Stimulated activated CD4-positive, alpha-beta T cell treated with anti-CD3 and anti-CD28 coated beads, TNF-alpha, amount 100 ng/mL, for 1 hour (primary cell): ENCODE data around the gene TMEM144.
"Not testable (repeated sequence)": the region's sequence is repeated elsewhere in the genome, so short reads cannot be mapped to it uniquely, and the experiment has no call there.

Experiments
- DNase-seq, 3 donors: peaks; one replicate each; pipeline ENCODE4 v3.0.0-alpha.2; 2020; ENCODE audit warnings: low read depth in 3 of 3, low spot score in 1 of 3

TMEM144 gene

DNA sequence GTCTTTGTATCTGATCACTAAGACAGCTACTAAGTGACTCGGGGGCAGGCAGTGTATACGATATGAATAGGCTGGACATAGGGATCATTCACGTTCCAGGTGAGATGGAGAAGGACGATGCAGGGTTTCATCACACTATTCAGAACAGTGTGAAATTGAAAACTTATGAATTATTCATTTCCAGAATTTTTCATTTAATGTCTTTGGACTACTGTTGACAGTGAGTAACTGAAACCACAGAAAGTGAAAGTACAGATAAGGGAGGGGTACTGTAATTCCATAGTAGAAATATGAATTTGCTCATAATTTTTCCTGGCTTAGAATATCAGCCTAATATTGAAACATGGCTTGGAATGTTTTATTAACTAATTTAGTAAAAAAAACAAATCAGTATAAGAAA lies 24.4 kb downstream of the TMEM144 start:
- no peak for DNase-seq

DNA sequence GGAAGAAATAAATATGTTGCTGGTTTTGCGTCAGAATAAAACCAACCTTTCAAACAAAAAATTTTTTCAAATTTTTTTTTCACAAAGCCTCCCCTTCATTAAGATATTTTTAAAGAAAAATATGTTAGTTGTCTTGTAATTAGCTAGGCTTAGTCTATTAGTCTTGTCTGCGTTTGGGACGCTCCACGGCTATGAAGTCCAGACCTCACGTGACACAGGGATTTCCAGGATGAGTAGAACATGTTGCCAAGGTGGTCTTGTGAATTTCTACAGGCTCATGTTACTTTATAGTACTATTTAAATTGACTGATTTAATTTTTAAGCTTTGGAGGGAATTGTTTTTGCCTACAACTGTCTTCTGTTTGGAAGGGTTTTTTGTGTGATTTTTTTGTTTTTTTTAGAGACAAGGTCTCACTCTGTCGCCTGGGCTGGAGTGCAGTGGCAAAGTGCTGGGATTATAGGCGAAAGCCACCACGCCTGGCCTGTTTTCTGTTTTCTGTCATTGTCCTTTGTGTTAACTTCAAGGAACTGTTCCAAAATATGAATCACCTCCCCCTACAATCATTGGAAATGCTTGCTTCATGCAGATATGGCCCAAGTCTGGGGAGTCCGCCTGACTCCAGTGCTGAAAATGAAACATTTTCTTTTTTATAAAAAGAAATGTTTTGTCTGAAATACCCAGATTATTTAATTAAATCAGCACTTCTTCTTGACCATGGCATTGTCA lies 26.2 kb downstream of the TMEM144 start:
- DNase-seq = no peak

DNA sequence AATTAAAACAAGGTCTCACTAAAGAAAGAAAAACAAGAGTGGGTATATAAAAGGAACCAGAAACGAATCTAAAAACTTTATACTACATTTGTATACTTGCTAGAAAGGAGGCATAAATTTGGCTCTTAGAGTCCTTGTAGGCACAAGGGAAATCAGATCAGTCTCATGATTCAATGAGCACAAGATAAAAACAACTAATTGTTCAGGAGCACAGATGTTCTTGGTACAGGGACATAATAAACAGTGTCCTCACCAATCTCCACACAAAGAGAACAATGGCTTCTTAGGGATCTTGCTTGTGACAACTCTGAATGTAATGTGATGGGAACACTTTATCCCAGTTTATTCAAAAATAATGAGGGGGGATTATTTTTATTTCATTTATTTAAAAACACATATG lies 28.3 kb downstream of the TMEM144 start:
- DNase-seq = no peak

DNA sequence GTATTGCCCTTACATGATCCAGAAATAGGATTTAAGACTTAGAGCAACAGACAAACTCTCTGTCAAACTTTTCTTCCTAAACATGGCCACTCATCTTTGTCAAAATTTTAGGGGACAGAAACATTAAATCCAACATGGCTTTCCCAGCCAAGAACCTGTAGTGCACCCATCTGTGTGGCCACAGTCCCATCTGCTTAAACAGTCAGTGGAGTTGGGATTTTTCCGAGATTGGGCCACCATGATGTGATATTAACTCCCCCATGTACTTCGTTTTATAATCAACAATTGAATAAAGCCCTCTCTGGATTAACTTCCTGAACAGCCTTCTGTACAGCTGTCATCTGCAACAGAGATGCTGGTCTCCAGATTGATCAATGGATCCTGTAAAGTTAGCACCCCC lies 28.9 kb downstream of the TMEM144 start:
- DNase-seq = no peak

DNA sequence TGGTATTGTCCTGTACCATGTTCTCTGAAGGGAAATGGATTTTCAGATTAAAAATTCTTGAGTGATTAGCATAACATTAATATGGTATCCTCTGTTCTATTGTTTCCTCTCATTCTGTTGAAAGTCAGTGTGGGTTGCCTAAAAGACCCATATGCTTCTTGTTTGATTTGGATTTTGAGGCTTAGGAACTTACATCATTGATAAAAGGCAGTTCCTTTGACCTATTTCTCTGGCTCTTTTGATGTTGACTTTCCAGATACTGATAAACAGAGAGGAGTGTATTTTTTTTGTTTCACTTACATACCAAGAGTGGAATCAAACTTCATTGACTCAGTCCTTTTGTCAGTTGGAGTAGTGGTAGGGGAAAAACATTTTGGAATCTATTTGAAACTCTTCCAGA lies 32.8 kb downstream of the TMEM144 start:
- DNase-seq = no peak

DNA sequence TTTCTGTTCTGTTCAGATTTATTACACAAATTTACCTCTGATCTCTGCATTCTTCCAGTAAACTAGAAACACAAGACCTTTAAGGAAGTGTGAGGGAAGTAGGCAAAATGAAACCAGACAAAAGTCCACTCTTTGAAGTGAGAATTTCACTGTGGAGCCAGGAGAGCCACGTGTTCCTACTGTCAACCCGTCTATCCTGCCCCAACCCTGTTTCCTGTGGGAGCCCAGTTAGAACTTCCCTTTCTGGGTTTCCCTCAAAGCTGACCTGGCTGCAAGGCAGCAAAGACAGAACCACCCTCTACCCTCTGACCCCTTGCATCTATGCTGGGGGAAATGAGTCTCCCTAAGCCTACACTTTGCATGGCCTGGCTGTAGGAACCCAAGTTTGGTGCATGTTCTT lies 40.0 kb downstream of the TMEM144 start:
- DNase-seq = no peak

DNA sequence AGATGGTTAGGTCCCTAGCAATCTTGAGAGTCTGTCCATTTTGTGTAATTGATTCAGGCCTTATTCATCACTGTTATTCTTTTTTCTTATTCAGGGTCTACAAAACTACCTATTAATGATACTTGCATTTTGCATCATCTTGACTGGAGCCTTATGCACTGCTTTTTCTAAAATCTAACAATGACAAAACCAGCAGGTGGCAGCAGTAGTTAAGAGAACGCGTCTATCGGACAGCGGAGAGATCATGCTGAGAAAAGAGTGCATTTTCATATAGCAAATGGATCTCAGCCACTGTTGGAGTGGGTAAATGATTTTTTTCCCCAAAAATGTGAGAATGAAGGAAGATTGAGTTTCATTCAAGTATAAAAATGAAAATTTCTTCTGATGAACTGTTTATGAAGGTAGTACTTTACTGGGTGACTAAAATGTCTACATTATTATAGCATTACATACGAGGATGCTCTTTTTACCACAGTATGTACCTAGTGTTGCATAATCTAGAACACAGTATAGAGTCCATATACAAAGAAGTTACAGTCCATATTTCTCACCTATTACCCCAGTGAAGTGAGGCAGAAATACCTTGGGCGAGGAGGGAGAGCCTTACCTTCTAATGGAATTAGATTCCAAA lies 43.2 kb downstream of the TMEM144 start:
- no peak for DNase-seq

DNA sequence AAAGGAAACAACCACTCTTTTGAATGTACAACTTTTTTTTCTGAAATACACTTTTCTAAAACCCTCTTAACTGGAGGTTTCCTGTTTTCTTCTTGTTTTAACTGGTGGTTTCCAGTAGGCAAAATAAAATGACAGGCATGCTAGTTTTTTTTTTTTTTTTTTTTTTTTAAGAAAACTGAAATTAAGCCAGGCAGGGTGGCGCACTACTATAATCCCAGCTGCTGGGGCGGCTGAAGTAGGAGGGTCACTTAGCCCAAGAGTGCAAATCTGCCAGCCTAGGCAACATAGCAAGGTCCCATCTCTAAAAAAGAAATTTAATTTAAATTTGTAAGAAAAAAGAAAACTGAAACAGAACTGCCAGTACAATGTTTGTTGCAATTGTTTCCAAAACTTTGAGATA lies 44.0 kb downstream of the TMEM144 start:
- DNase-seq = no peak

DNA sequence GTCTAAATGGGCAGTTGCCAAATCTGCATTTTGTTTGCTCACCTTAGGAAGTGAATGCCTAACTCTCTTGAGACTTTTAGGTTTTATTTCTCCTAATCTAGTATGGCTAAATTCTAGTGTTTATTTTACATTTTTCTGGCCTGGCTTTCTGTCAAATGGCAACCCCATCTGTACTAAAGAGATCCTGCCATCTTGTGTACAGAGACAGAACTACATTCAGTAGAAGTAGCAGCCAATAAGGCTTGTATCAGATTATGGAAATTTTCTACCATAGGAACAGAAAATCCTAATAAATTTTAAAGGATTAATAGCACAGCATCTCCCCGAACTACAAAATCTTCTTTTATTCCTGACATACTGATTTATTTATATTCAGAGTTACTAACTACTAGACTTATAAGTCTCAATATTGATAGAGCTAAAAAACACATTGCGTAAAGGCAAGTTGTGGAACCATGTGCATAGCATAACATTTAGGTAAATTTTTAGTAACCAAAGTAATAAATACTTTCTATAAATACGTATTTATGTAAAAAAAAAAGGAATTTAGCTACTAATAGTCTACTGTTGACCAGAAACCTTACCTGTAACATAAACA lies 45.5 kb downstream of the TMEM144 start:
- DNase-seq = no peak

DNA sequence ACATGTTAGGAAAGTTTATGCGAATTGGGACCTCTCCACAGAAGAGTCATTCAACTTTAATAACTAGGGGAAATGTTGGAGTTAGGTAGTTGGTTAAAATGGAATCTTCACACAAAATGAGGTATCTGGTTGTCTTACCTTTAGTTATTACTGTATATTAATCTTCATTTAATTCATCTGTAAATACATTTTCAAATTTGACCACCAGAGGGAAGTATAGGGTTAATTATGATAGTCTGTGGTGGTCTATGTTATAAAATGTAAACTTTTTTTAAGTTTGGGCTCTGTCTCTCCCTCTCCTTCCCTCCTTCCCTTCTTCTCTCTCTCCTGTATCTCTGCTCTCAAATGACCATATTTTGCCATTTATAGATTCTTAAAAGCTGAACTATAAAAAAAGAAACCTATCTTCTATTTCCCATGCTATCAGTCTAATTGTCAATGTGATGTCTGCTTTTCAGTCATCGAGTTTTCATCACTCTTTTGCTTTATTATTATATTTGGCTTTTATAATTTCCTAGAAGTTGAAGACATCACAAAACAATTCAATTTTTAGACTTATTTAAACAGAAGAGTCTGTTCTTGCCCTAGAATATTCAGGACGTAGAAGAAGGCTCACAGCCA lies 49.8 kb downstream of the TMEM144 start:
- no peak for DNase-seq

DNA sequence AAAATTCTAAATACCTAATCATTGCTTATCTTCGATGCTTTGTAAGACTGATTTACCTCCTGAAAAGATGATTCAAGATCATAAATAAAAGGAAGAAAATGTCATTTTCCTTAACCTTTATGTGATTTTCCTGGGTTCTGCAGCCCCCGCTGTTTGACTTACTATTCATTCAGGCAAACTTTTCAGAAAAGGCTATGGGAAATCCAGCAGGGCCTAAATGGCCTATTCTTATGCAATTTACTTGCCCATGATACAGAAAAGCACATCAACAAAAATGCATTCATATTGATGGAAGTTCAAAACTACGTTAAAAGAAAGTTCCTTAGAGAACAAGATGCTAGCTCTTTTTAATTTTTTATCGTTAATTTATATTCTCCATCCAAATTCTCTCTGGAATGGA lies 51.2 kb downstream of the TMEM144 start:
- DNase-seq = no peak

DNA sequence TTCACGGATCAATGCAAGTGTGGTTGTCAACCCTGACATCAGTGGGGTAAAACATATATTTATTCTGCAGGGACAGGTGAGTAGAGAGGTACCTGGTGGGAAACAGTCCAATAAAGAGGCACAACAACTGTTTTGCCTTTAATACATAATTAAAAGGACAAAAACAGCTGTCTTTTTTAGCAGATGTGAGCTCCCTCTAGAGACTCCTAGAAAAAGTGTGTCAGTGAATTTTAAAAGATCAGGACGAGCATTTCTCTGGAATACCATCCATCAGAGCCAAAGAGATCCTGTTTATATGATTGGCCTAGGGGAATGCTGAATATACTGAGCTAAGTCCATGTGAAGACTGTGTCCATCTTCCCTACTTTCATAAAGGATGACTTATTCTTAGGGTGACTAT lies 58.3 kb downstream of the TMEM144 start:
- DNase-seq = no peak

DNA sequence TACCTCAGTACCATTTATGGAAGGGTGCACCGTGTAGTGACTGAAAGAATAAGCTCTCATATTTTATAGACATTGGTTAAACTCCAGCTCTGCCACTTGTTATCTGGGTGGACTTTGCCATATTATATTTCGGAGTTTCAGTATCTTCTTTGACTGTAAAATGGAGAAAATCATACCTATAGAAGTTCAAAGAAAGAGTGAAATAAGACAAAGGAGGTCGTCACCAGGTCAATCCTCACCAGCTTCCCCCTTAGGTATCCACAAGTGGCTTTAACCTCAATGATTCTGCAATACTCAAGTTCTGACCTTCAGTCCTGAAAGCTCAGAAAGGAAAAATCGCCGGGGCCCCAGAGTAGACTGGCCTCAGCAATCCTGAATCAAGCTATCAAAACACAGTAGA lies 64.3 kb downstream of the TMEM144 start:
- DNase-seq = no peak

DNA sequence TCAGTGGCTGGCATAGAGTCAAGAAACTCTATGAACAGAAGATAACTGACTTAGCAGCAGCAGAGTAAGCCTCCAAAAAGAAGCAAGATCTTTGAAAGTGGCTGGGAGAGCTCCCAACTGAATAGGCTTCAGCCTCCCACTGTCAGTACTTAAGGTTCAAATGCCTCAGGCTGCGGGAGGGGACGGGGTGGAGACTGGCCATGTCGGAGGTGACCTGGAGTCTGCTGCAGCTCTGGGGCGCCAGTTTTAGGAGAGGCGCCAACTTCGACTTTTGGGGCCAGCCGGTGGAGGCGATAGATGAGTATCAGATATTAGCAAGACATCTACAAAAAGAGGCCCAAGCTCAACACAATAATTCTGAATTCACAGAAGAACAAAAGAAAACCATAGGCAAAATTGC lies 67.3 kb downstream of the TMEM144 start:
- DNase-seq = no peak

DNA sequence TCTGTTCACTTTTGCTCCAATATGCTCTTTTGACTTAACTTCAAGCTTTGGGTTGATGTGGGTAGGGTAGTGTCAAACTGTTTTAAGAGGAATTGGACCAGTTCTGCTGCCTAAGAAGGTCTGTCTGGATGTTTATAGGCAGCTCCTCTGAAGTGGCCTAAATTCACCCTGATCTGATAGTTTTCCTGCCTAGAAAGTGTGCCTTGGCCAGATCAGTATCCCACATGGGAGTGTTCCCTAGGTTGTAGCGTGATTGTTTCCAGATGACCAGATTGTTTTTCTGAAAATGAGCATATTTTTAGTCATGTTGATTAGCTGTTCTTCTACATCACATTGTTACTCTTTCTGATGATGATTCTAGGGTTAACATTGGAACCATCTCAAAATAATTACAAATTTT lies 68.8 kb downstream of the TMEM144 start:
- not testable (repeated sequence) for DNase-seq

DNA sequence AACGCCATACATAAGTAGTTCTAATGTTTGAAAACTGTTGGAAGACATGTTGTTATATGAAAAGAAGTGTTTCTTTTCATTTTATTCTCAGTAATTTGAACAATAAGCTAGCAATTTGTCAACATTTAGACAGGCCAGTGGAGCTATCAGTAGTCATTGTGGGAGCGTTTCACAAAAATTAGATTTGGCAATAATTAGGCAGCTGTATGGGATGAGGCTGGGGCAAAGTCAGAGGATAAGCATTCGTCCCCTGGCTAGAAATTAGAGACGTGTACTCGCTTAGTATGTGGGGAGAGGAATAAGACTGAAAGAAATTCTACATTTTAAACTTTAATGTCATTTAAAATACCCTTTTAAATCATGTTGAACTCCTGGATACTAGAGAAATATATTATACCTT lies 70.6 kb downstream of the TMEM144 start:
- DNase-seq = no peak

DNA sequence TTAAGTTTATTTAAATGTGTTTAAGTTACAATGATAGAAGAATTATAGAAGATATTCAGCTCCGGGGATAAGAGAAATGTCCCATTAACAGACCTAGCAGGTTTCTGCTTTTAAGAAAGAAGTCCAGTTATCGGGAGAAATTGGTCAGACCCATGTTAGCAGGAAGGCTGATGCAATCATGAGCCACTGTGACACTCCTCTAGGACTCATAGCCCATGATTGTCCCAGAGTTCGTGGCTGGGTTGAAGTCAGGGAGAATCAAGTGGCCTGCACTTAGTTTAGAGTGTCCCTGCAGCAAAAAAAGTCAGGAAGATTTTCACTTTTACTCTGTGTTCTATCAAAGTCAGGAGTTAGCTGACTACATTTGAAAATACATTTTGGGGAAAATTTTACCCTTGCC lies 72.0 kb downstream of the TMEM144 start:
- no peak for DNase-seq

DNA sequence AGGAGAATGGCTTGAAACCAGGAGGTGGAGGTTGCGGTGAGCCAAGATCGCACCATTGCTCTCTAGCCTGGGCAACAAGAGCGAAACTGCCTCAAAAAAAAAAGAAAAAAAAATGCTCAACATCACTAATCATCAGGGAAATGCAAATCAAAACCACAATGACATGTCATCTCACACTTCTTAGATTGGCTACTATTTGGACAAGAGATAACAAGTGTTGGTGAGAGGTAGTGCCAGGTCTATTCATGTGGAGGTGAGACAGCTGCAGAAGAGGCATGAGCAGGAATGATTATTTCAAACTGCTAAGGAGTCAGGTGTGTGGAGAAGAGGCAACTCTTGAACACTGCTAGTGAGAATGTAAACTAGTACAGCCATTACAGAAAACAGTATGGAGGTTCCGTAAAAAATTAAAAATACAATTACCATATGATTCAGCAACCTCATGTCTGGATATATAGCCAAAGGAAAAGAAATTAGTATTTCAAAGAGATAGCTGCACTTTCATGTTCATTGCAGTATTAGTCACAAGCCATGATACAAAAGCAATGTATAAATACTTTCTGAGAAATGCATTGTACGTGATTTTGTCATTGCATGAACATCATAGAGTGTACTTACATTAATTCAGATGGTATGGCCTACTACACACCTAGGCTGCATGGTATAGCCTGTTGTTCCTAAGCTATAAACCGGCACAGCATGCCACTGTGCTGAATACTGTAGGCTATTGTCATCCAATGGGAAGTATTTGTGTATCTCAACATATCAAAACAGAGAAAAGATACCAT lies 75.3 kb downstream of the TMEM144 start:
- no peak for DNase-seq

DNA sequence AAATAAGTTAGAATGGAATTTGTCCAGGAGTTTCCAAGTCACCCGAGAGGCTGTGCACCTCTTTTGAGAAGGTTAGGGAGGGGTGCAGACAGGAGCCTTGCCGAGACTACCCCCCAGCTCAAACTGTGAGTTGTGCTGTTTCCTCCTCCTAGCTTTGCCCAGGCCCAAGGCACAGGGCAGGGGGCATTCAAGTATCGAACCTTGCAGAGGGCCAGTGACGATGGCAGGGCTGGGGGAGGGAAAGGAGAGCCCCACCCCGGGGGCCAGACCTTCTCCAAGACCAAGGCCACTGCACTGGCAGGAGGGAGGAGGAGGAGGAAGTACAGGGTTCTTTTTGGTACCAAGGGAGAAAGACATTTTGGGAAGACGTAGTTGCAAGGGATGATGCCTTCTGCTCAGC lies 80.6 kb downstream of the TMEM144 start:
- DNase-seq = no peak

DNA sequence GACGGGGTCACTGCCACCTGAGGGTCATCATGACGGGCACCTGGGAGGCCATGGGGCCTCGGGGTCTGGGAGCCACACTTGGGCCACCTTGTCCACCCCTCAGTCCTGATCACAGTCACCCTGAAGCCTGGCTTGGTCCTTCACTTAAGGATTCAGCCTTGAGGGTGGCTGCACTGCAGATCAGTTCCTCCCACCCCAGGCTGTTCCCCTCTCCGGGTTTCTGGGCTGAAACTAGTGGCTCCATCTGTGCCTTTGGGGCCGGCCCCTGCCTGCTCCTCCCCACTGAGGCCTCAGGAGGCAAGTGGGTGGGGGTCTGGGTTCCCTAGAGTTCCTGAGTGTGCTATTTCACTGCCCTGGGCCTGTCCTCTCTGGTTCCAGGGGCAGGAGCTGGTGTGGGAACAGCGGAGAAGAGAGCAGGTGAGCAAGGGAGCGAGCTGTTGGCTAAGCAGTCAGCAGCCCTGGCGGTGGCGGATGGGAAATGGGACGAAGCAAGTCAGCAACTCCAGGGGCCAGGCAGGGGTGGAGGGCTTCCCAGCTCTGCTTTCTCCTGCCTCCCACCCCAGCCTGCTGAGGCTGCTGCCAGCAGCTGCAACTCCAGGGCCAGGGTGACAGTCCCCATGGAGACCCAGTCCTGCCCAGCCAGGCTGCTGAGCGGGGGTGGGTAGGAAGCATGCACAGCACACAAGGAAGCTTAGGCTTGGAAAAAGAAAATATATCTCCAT lies 81.2 kb downstream of the TMEM144 start:
- DNase-seq = no peak

DNA sequence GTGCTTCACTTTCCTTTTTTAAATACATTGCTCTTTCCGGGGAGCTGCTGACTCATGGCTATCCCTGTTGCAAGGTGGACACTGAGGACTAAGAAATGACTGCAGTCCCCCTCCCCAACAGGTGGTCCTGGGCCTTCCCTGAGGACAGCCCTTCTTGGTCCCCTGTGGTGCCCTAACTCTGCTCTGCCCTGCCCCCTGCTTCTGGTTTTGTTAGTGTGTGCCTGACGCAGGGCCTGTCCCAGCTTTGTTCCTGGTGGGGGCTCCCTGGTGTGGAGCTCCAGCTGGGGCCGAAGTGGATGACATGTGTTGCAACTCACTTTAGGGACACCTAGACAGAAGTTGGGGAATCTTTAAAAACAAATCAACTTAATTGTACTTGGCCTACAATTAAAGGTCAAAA lies 81.9 kb downstream of the TMEM144 start:
- DNase-seq = no peak
